H1 (cell line): Measurements from ENCODE around the gene CRYBB1. TPM values are rescaled to one million over a fixed set of nuclear protein-coding genes. Genes with fewer than 3 reads are reported as not detected.

Experiments used
- BRCA1 ChIP-seq: IDR thresholded peaks from 2 replicates; pipeline ENCODE4 v1.6.1; 2012; ENCODE audit warnings: low read depth, low read length, improper control_type of control experiment
- CBX8 ChIP-seq: fragments of 300-800, 300-1000 bp; sonication (generic); IDR thresholded peaks from 2 replicates; pipeline ENCODE4 v1.7.1; 2016; ENCODE audit warnings: low read depth, low read length, borderline replicate concordance
- HDAC2 ChIP-seq, 2 experiments: fragments of 300-600 bp in 1 of 2; sonication (generic) in 1 of 2; IDR thresholded peaks; 2 replicates each; pipeline ENCODE4 v1.6.1; 2011 to 2012; ENCODE audit warnings: low read depth in 2 of 2, low read length in 2 of 2, mild to moderate bottlenecking in 2 of 2, moderate library complexity in 2 of 2, borderline replicate concordance in 1 of 2, inconsistent platforms in 1 of 2
- KDM5A ChIP-seq: fragments of 200-600 bp; IDR thresholded peaks from 2 replicates; pipeline ENCODE4 v1.7.1; 2012; ENCODE audit warnings: mild to moderate bottlenecking, low read length, inconsistent platforms, mixed read lengths
- polyA plus RNA-seq, 7 experiments: library from polyadenylated mRNA; depleted of rRNA in 3 of 7; stranded (reverse) in 5 of 7; unstranded in 2 of 7; fragments of >200 nt in 5 of 7; fragments of 200-250 nt in 2 of 7; gene quantifications; 1 replicate in 5 of 7; 2 replicates in 1 of 7; 4 replicates in 1 of 7; pipeline versions ENCODE4 v1.2.1 to v1.2.3, GENCODE V29; 2011 to 2013; ENCODE audit warnings: missing spikeins in 2 of 7, mixed read lengths in 2 of 7
- total RNA-seq: library from RNA; stranded (reverse); fragmentation: NEBNext Ultra II Directional; extraction: Animal tissue kit (Norgen Biotek cat#: 25700); gene quantifications from 2 replicates; pipeline ENCODE4 v1.2.1, GENCODE V29; 2021

The CRYBB1 gene
- total and polyA plus RNA-seq, 2 of the 8 experiments (the other 6 are each of a cell fraction or from before 2014, with no cell fraction given) = 1.7 to 6.0 TPM

- TF ChIP-seq HDAC2 (IDR thresholded peaks at IDR 0.05; ENCODE audit: borderline replicate concordance in 1 of 2, low read depth in 2 of 2, low read length in 2 of 2) = no peak
- TF ChIP-seq BRCA1 = no peak
- no peak for TF ChIP-seq KDM5A
- TF ChIP-seq CBX8 = no peak
Measured at GRCh38 chr22:26586556-26587325, 31.1 kb downstream of the CRYBB1 start (continued).
